NCI-H446 treated with DMSO at 0.1 percent for 48 hours (cell line): ENCODE results near the gene USP3.

Experiments used
- DNase-seq: peaks from one replicate; lab custom pipeline; 2025; lab: John Stamatoyannopoulos, UW

The USP3 gene

GRCh38 chr15:63544258-63545026, 40.0 kb downstream of the USP3 start:
- no peak for DNase-seq

- no peak for DNase-seq
These were observed 41.1 kb downstream of the USP3 start for GRCh38 chr15:63545520-63545919.

GRCh38 chr15:63551400-63551799, 47.0 kb downstream of the USP3 start:
- no peak for DNase-seq

GRCh38 chr15:63553388-63553791, 49.0 kb downstream of the USP3 start:
- peak; percentile 3 for DNase-seq

GRCh38 chr15:63554337-63554927, 50.0 kb downstream of the USP3 start:
- no peak for DNase-seq

GRCh38 chr15:63555507-63555906, 51.1 kb downstream of the USP3 start:
- DNase-seq = no peak

GRCh38 chr15:63556246-63556645, 51.9 kb downstream of the USP3 start:
- DNase-seq = no peak

- DNase-seq = no peak
These were observed 52.3 kb downstream of the USP3 start for GRCh38 chr15:63556736-63557135.

- DNase-seq = no peak
These were observed 55.4 kb downstream of the USP3 start for GRCh38 chr15:63559753-63560152.

GRCh38 chr15:63560741-63561448, 56.5 kb downstream of the USP3 start:
- no peak for DNase-seq

GRCh38 chr15:63564093-63564492, 59.7 kb downstream of the USP3 start:
- DNase-seq = no peak

GRCh38 chr15:63565536-63566186, 61.3 kb downstream of the USP3 start:
- no peak for DNase-seq

- DNase-seq = no peak
These were observed 68.5 kb downstream of the USP3 start for GRCh38 chr15:63572749-63573464.

GRCh38 chr15:63573533-63573932, 69.1 kb downstream of the USP3 start:
- DNase-seq = no peak

- DNase-seq = no peak
These were observed 70.9 kb downstream of the USP3 start for GRCh38 chr15:63575312-63575711.

- DNase-seq = peak; percentile 22
These were observed 72.0 kb downstream of the USP3 start for GRCh38 chr15:63576441-63576840.

- DNase-seq = no peak
These were observed 77.8 kb downstream of the USP3 start for GRCh38 chr15:63582179-63582578.

GRCh38 chr15:63582718-63583426, 78.5 kb downstream of the USP3 start:
- no peak for DNase-seq

GRCh38 chr15:63586790-63587189, 82.4 kb downstream of the USP3 start:
- no peak for DNase-seq

GRCh38 chr15:63587527-63587926, 83.1 kb downstream of the USP3 start:
- DNase-seq = no peak

- DNase-seq = no peak
These were observed 84.4 kb downstream of the USP3 start for GRCh38 chr15:63588826-63589225.
